Activated CD8-positive, alpha-beta memory T cell treated with anti-CD3 and anti-CD28 coated beads for 24 hours (primary cell): ENCODE measurements around the gene NT5DC1.
"Not testable (repeated sequence)": the region's sequence is repeated elsewhere in the genome, so short reads cannot be mapped to it uniquely, and the experiment has no call there.

ENCODE experiments used
- DNase-seq: peaks from one replicate; pipeline ENCODE4 v3.0.0-alpha.2; 2020

The NT5DC1 gene

GRCh38 chr6:116282698-116283097, 182.0 kb downstream of the NT5DC1 start:
- no peak for DNase-seq

- DNase-seq, result no peak
Observed at GRCh38 chr6:116283191-116283590, 182.5 kb downstream of the NT5DC1 start.

- not testable (repeated sequence) for DNase-seq
Observed at GRCh38 chr6:116284984-116285383, 184.3 kb downstream of the NT5DC1 start.

- no peak for DNase-seq
Observed at GRCh38 chr6:116286773-116287358, 186.2 kb downstream of the NT5DC1 start.

- DNase-seq, result no peak
Observed at GRCh38 chr6:116287689-116288282, 187.1 kb downstream of the NT5DC1 start.

GRCh38 chr6:116289876-116290275, 189.2 kb downstream of the NT5DC1 start:
- DNase-seq, result no peak

- no peak for DNase-seq
Observed at GRCh38 chr6:116290799-116291198, 190.1 kb downstream of the NT5DC1 start.

GRCh38 chr6:116291701-116292396, 191.2 kb downstream of the NT5DC1 start:
- DNase-seq, result no peak

- DNase-seq, result no peak
Observed at GRCh38 chr6:116292553-116292952, 191.9 kb downstream of the NT5DC1 start.

- no peak for DNase-seq
Observed at GRCh38 chr6:116298273-116298672, 197.6 kb downstream of the NT5DC1 start.

GRCh38 chr6:116298973-116299372, 198.3 kb downstream of the NT5DC1 start:
- DNase-seq, result no peak
